HG03521 (cell line): ENCODE measurements around the gene AAMDC.
"Not testable (repeated sequence)": the region's sequence is repeated elsewhere in the genome, so short reads cannot be mapped to it uniquely, and the experiment has no call there.

Experiments
- ATAC-seq: cut with Tn5 transposase; IDR thresholded peaks from one replicate; pipeline ENCODE4 v1.9.1; 2021; ENCODE audit warnings: mild to moderate bottlenecking, moderate library complexity; ENCODE audit not compliant: unreplicated experiment

AAMDC gene

GRCh38 chr11:77883775-77884174, 62.8 kb downstream of the AAMDC start:
- no peak for ATAC-seq

DNA sequence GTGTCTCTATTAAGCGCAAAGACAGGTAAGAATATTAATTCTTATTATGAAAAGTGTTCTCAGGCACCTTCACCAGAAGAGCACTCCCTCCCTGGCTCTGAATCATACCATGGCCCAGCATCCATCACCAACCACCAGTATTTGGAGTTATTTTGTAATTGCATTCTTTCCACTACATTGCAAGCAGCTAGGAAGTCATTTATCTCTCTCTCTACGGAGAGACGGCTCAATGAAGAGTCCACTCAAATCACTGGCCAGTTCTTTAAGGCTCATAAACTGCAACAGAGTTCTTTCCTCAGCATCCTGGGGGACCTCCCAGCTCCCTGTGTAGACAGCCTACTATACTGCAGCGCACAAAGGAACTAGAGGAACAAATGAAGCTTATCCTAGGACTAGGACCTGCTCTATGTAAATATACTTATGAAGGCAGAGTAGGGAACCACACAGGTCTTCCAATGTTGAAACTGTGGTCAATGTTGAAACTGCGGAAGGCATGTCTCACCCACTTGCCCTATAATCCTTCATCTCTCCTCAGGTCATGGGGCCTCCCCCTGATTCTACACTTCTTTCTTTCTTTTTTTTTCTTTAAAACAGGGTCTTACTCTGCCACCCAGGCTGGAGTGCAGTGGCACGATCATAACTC, 63.4 kb downstream of the AAMDC start:
- ATAC-seq = no peak

DNA sequence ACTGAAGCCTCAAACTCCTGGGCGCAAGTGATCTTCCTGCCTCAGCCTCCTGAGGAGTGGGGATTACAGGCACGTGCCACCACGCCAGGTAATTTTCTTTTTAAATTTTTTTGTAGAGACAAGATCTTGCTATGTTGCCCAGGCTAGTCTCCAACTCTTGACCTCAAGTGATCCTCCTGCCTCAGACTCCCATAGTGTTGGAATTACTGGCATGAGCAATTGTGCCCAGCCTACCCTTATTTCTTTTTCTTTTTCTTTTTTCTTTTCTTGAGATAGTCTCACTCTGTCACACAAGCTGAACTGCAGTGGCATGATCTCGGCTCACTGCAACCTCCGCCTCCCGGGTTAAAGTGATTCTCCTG, 63.9 kb downstream of the AAMDC start:
- ATAC-seq = no peak

DNA sequence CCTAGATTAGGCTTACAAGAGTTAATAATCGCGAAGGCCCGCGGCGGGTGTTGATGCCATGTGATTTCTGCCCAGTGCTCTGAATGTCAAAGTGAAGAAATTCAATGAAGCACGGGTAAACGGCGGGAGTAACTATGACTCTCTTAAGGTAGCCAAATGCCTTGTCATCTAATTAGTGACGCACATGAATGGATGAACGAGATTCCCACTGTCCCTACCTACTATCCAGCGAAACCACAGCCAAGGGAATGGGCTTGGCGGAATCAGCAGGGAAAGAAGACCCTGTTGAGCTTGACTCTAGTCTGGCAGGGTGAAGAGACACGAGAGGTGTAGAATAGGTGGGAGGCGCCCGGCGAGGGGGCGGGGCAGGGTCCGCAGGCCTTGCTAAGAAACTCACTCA, 65.5 kb downstream of the AAMDC start:
- no peak for ATAC-seq

GRCh38 chr11:77889045-77889444, 68.1 kb downstream of the AAMDC start:
- ATAC-seq = not testable (repeated sequence)

DNA sequence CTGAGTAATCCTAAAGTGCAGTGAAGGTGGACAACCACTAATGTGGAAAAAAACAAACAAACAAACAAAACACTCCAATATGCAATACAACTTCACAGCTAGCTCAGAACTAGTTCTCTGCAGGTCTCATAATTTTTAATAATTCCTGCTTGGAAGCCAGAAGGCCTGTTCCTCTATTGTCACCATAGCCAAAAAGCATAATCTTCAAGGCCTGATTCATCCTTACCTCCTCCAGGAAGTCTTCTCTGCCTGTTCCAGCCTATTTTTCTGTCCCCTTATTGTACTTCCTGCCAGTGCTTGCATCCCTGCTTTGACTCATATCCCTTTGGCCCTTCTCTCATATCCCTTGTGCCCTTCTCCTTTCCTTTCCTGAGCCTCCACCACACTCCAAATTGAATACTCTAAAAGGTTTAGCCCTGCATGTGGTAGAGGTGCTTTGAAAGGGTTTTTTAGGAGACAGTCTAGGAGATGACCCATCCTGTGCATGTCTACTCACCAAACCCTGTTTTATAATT, 69.2 kb downstream of the AAMDC start:
- ATAC-seq = not testable (repeated sequence)

DNA sequence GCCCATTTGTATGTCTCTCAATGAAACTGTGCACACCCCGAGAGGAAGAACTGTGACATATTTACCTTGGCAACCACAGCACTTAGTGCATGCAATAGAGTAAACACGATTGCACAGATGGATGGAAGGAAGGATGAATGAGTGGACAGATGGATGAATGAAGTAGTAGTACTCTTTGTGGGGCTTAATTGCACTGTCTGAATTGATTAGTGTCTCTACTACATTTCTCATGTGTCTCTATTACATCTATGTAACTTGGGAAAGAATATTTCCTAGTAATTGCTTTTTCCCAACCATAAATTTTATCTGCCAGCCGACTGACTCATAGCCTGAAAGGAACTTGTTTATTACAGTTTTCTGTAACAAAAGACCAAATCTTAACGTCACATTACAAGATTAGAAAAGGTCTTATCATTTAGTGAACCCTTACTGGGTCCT, 69.7 kb downstream of the AAMDC start:
- ATAC-seq = not testable (repeated sequence)

GRCh38 chr11:77891256-77891655, 70.3 kb downstream of the AAMDC start:
- ATAC-seq = not testable (repeated sequence)

DNA sequence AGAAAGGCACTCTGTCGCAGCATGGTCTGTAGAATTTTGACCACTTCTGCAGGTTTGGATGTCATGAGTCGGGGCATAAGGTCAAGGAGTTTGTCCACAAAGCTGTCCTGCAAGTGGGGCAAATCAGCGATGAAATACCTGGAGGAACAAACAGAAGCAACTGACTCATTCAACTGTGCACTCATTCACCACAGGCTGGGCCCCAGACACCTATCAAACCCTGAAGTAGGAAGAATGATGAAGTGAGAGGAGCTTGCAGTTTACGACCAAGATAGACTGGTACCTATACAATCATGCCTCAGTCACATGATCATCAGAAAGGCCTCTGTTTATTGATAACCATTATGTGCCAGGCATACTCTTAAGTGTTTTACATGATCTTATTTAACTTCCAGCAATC, 70.8 kb downstream of the AAMDC start:
- not testable (repeated sequence) for ATAC-seq

DNA sequence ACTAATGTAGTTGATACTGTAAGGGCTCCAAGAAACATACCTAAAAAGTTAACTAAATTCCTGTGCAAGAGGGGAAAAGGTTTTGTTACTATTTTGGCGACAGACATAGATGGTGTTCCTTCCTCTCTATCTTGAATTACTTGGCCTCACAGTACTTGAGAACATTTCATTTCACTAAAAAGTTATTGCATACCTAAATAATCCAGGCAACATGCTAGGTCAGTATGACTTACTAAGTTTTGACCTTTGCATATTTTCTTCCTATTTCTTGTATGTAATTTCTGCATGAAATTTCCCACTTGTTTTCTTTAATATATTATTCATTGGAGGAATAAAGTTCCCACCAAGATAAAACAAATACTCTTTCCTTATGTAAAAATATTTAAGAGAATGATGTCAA, 74.0 kb downstream of the AAMDC start:
- not testable (repeated sequence) for ATAC-seq

- no peak for ATAC-seq
Measured at GRCh38 chr11:77908835-77909234, 87.9 kb downstream of the AAMDC start.

DNA sequence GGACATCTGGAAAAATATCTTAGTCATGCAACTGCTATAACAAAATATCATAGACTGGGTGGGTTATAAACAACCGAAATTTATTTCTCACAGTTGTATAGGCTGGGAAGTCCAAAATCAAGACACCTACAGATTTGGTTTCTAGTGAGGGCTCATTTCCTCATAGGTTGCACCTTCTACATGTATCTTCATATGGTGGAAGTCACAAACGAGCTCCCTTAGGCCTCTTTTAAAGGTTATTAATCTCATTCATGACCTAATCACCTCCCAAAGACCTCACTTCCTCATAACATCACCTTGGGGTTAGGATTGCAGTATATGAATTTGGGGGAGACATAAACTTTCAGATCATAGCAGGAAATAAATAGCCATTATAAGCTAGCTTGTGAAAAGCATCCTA, 88.3 kb downstream of the AAMDC start:
- no peak for ATAC-seq

GRCh38 chr11:77910828-77911227, 89.9 kb downstream of the AAMDC start:
- ATAC-seq = not testable (repeated sequence)

GRCh38 chr11:77913608-77914306, 92.8 kb downstream of the AAMDC start:
- not testable (repeated sequence) for ATAC-seq

- ATAC-seq = not testable (repeated sequence)
Measured at GRCh38 chr11:77914307-77914791, 93.4 kb downstream of the AAMDC start.

- ATAC-seq = not testable (repeated sequence)
Measured at GRCh38 chr11:77917713-77918112, 96.8 kb downstream of the AAMDC start.
